ENCODE measurements around the gene ATMIN.

Gene ATMIN

GRCh38 chr16:81040131-81040530 lies 4.5 kb downstream of the ATMIN start:
- WGBS (ENCODE audit: insufficient coverage): no CpG with 5 or more reads among the region's 2 CpGs
- POLR2A ChIA-PET: no interaction called here
- peaks cover 20 to 48% (median 34%) of the 10 kb centered on the region in 4 experiments for H3K36me3 ChIP-seq (ENCODE audit: control insufficient read depth in 4 of 4, insufficient read depth in 4 of 4, low read length in 3 of 4)

GRCh38 chr16:81040842-81041241 lies 5.2 kb downstream of the ATMIN start:
- H3K4me3 ChIP-seq (ENCODE audit: control insufficient read depth in 1 of 7, extremely low read depth in 1 of 7, insufficient read depth in 4 of 7, low read depth in 2 of 7, low read length in 6 of 7): no peak overlapping the region
- peaks cover 20 to 51% (median 38%) of the 10 kb centered on the region in 4 experiments for H3K36me3 ChIP-seq (ENCODE audit: control insufficient read depth in 4 of 4, insufficient read depth in 4 of 4, low read length in 3 of 4)
- DNase-seq: no peak
- 97% methylated on average over 4 of the region's 5 CpGs for WGBS (ENCODE audit: insufficient coverage)
- ChIA-PET CTCF (no interaction called here), POLR2A (no interaction called here)
- H3K27ac ChIP-seq (ENCODE audit: insufficient read depth in 1 of 2, low read depth in 1 of 2, low read length in 2 of 2, poor library complexity in 1 of 2, severe bottlenecking in 2 of 2): peak overlapping the region in 1 of 2 experiments; percentile 16
- H3K4me1 ChIP-seq (ENCODE audit: control extremely low read depth in 1 of 4, control insufficient read depth in 4 of 4, insufficient read depth in 4 of 4, low read length in 3 of 4): peaks cover 0 to 14% (median 10%) of the 10 kb centered on the region in 4 experiments
- no peaks in the 10 kb centered on the region for H3K9me3 ChIP-seq (ENCODE audit: control extremely low read depth in 1 of 5, control insufficient read depth in 4 of 5, insufficient read depth in 2 of 5, low read depth in 1 of 5, low read length in 4 of 5)
- no peaks in the 10 kb centered on the region for H3K27me3 ChIP-seq (replicated peaks in 2 of 5; ENCODE audit: control insufficient read depth in 4 of 5, insufficient read depth in 5 of 5, low read length in 4 of 5)

More at GRCh38 chr16:81040131-81040530, 4.5 kb downstream of the ATMIN start:
- Histone ChIP-seq H3K9me3 (ENCODE audit: control extremely low read depth in 1 of 5, control insufficient read depth in 4 of 5, insufficient read depth in 2 of 5, low read depth in 1 of 5, low read length in 4 of 5) (no peaks in the 10 kb centered on the region), H3K4me3 (ENCODE audit: control insufficient read depth in 1 of 7, extremely low read depth in 1 of 7, insufficient read depth in 4 of 7, low read depth in 2 of 7, low read length in 6 of 7) (no peak overlapping the region), H3K4me1 (ENCODE audit: control extremely low read depth in 1 of 4, control insufficient read depth in 4 of 4, insufficient read depth in 4 of 4, low read length in 3 of 4) (peaks cover 0 to 17% (median 11%) of the 10 kb centered on the region in 4 experiments), H3K27me3 (replicated peaks in 2 of 5; ENCODE audit: control insufficient read depth in 4 of 5, insufficient read depth in 5 of 5, low read length in 4 of 5) (no peaks in the 10 kb centered on the region), H3K27ac (ENCODE audit: insufficient read depth in 1 of 2, low read depth in 1 of 2, low read length in 2 of 2, poor library complexity in 1 of 2, severe bottlenecking in 2 of 2) (peak overlapping the region in 1 of 2 experiments; percentile 29)
- no peak for DNase-seq
- CTCF ChIA-PET: no interaction called here

GRCh38 chr16:81041696-81042095 lies 6.1 kb downstream of the ATMIN start:
- 100% methylated on average over 4 of the region's 4 CpGs for WGBS (ENCODE audit: insufficient coverage)
- H3K4me3 ChIP-seq (ENCODE audit: control insufficient read depth in 1 of 7, extremely low read depth in 1 of 7, insufficient read depth in 4 of 7, low read depth in 2 of 7, low read length in 6 of 7): no peak overlapping the region
- no peaks in the 10 kb centered on the region for H3K9me3 ChIP-seq (ENCODE audit: control extremely low read depth in 1 of 5, control insufficient read depth in 4 of 5, insufficient read depth in 2 of 5, low read depth in 1 of 5, low read length in 4 of 5)
- CTCF ChIA-PET: no interaction called here
- peaks cover 0 to 10% (median 5%) of the 10 kb centered on the region in 4 experiments for H3K4me1 ChIP-seq (ENCODE audit: control extremely low read depth in 1 of 4, control insufficient read depth in 4 of 4, insufficient read depth in 4 of 4, low read length in 3 of 4)
- POLR2A ChIA-PET: no interaction called here
- no peak for DNase-seq
- H3K27me3 ChIP-seq (replicated peaks in 2 of 5; ENCODE audit: control insufficient read depth in 4 of 5, insufficient read depth in 5 of 5, low read length in 4 of 5): no peaks in the 10 kb centered on the region
- H3K27ac ChIP-seq (ENCODE audit: insufficient read depth in 1 of 2, low read depth in 1 of 2, low read length in 2 of 2, poor library complexity in 1 of 2, severe bottlenecking in 2 of 2): no peak overlapping the region
- H3K36me3 ChIP-seq (ENCODE audit: control insufficient read depth in 4 of 4, insufficient read depth in 4 of 4, low read length in 3 of 4): peaks cover 20 to 58% (median 40%) of the 10 kb centered on the region in 4 experiments

- Histone ChIP-seq H3K27me3 (replicated peaks in 2 of 5; ENCODE audit: control insufficient read depth in 4 of 5, insufficient read depth in 5 of 5, low read length in 4 of 5) (no peaks in the 10 kb centered on the region), H3K9me3 (ENCODE audit: control extremely low read depth in 1 of 5, control insufficient read depth in 4 of 5, insufficient read depth in 2 of 5, low read depth in 1 of 5, low read length in 4 of 5) (peaks cover 0 to 1% (median under 1%) of the 10 kb centered on the region in 5 experiments), H3K4me1 (ENCODE audit: control extremely low read depth in 1 of 4, control insufficient read depth in 4 of 4, insufficient read depth in 4 of 4, low read length in 3 of 4) (peaks cover 0 to 2% (median 0%) of the 10 kb centered on the region in 4 experiments), H3K36me3 (ENCODE audit: control insufficient read depth in 4 of 4, insufficient read depth in 4 of 4, low read length in 3 of 4) (peaks cover 20 to 58% (median 40%) of the 10 kb centered on the region in 4 experiments), H3K27ac (ENCODE audit: insufficient read depth in 1 of 2, low read depth in 1 of 2, low read length in 2 of 2, poor library complexity in 1 of 2, severe bottlenecking in 2 of 2) (no peak overlapping the region), H3K4me3 (ENCODE audit: control insufficient read depth in 1 of 7, extremely low read depth in 1 of 7, insufficient read depth in 4 of 7, low read depth in 2 of 7, low read length in 6 of 7) (no peak overlapping the region)
- DNase-seq: no peak
- ChIA-PET CTCF (no interaction called here), POLR2A (no interaction called here)
- WGBS (ENCODE audit: insufficient coverage): 100% methylated on average over 1 of the region's 2 CpGs
Observed at GRCh38 chr16:81042821-81043220, 7.2 kb downstream of the ATMIN start.

- Histone ChIP-seq H3K36me3 (ENCODE audit: control insufficient read depth in 4 of 4, insufficient read depth in 4 of 4, low read length in 3 of 4) (no peaks in the 10 kb centered on the region), H3K27me3 (replicated peaks in 2 of 5; ENCODE audit: control insufficient read depth in 4 of 5, insufficient read depth in 5 of 5, low read length in 4 of 5) (no peaks in the 10 kb centered on the region), H3K9me3 (ENCODE audit: control extremely low read depth in 1 of 5, control insufficient read depth in 4 of 5, insufficient read depth in 2 of 5, low read depth in 1 of 5, low read length in 4 of 5) (peaks cover 0 to 11% (median 3%) of the 10 kb centered on the region in 5 experiments), H3K4me1 (ENCODE audit: control extremely low read depth in 1 of 4, control insufficient read depth in 4 of 4, insufficient read depth in 4 of 4, low read length in 3 of 4) (no peaks in the 10 kb centered on the region), H3K27ac (ENCODE audit: insufficient read depth in 1 of 2, low read depth in 1 of 2, low read length in 2 of 2, poor library complexity in 1 of 2, severe bottlenecking in 2 of 2) (no peak overlapping the region), H3K4me3 (ENCODE audit: control insufficient read depth in 1 of 7, extremely low read depth in 1 of 7, insufficient read depth in 4 of 7, low read depth in 2 of 7, low read length in 6 of 7) (no peak overlapping the region)
- POLR2A ChIA-PET: no interaction called here
- CTCF ChIA-PET: no interaction called here
- WGBS (ENCODE audit: insufficient coverage): 95% methylated on average over 9 of the region's 11 CpGs
- no peak for DNase-seq
Observed at GRCh38 chr16:81053761-81054160, 18.1 kb downstream of the ATMIN start.

DNA sequence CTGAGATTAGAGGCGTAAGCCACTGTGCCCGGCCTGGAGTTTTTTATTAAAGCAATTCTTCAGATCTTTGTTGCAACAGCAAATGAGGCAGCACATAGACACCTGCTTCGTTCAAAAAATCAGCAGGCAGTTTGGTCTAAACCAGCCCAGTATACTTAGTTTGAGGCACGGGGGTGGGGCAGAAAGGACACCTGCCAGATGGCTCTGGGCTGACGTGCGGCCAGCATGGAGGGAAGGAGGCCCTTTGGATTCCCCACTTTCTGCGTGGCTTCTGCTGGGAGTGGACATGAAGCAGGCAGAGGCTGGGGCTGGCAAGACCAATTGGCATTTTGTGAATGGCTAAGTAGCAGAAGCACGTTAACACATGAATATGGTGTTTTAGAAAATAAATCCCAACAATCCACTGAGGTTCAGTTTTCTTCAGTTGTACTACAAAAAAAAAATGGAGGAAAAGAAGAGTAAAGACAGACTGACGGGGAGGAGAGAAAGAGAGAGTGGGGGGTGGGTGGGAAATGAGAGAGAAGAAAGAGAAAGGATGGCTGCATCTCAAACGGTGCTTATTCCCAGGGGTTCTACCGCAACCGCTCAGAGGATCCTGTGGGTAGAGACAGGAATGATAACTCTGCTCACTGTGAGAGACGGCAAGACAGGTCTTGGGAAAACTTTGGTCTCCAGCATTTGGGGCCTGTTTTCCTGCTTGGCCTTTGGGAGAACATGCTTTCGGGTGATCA lies 25.1 kb downstream of the ATMIN start:
- H3K27me3 ChIP-seq (replicated peaks in 2 of 5; ENCODE audit: control insufficient read depth in 4 of 5, insufficient read depth in 5 of 5, low read length in 4 of 5): no peaks in the 10 kb centered on the region
- WGBS (ENCODE audit: insufficient coverage): 90% methylated on average over 12 of the region's 14 CpGs
- H3K4me3 ChIP-seq (ENCODE audit: control insufficient read depth in 1 of 7, extremely low read depth in 1 of 7, insufficient read depth in 4 of 7, low read depth in 2 of 7, low read length in 6 of 7): no peak overlapping the region
- DNase-seq: no peak
- ChIA-PET CTCF (no interaction called here), POLR2A (no interaction called here)
- H3K36me3 ChIP-seq (ENCODE audit: control insufficient read depth in 4 of 4, insufficient read depth in 4 of 4, low read length in 3 of 4): no peaks in the 10 kb centered on the region
- no peaks in the 10 kb centered on the region for H3K9me3 ChIP-seq (ENCODE audit: control extremely low read depth in 1 of 5, control insufficient read depth in 4 of 5, insufficient read depth in 2 of 5, low read depth in 1 of 5, low read length in 4 of 5)
- no peaks in the 10 kb centered on the region for H3K4me1 ChIP-seq (ENCODE audit: control extremely low read depth in 1 of 4, control insufficient read depth in 4 of 4, insufficient read depth in 4 of 4, low read length in 3 of 4)
- no peak overlapping the region for H3K27ac ChIP-seq (ENCODE audit: insufficient read depth in 1 of 2, low read depth in 1 of 2, low read length in 2 of 2, poor library complexity in 1 of 2, severe bottlenecking in 2 of 2)

- Histone ChIP-seq H3K27me3 (replicated peaks in 2 of 5; ENCODE audit: control insufficient read depth in 4 of 5, insufficient read depth in 5 of 5, low read length in 4 of 5) (no peaks in the 10 kb centered on the region), H3K4me3 (ENCODE audit: control insufficient read depth in 1 of 7, extremely low read depth in 1 of 7, insufficient read depth in 4 of 7, low read depth in 2 of 7, low read length in 6 of 7) (no peak overlapping the region), H3K27ac (ENCODE audit: insufficient read depth in 1 of 2, low read depth in 1 of 2, low read length in 2 of 2, poor library complexity in 1 of 2, severe bottlenecking in 2 of 2) (no peak overlapping the region), H3K4me1 (ENCODE audit: control extremely low read depth in 1 of 4, control insufficient read depth in 4 of 4, insufficient read depth in 4 of 4, low read length in 3 of 4) (no peaks in the 10 kb centered on the region), H3K36me3 (ENCODE audit: control insufficient read depth in 4 of 4, insufficient read depth in 4 of 4, low read length in 3 of 4) (no peaks in the 10 kb centered on the region), H3K9me3 (ENCODE audit: control extremely low read depth in 1 of 5, control insufficient read depth in 4 of 5, insufficient read depth in 2 of 5, low read depth in 1 of 5, low read length in 4 of 5) (no peaks in the 10 kb centered on the region)
- WGBS (ENCODE audit: insufficient coverage): 97% methylated on average over 6 of the region's 10 CpGs
- DNase-seq: no peak
- POLR2A ChIA-PET: no interaction called here
- CTCF ChIA-PET: no interaction called here
Observed at GRCh38 chr16:81061307-81061640, 25.6 kb downstream of the ATMIN start.
